ENCODE results near the gene PAGE2B. TPM values are rescaled to one million over a fixed set of nuclear protein-coding genes. Genes with fewer than 3 reads are reported as not detected.

The PAGE2B gene
- total and polyA plus RNA-seq, 10 of the 15 experiments (the other 5 are each of a cell fraction or from before 2014, with no cell fraction given), result 0.22 to 0.65 (median 0.32) TPM; not detected in 7

DNA sequence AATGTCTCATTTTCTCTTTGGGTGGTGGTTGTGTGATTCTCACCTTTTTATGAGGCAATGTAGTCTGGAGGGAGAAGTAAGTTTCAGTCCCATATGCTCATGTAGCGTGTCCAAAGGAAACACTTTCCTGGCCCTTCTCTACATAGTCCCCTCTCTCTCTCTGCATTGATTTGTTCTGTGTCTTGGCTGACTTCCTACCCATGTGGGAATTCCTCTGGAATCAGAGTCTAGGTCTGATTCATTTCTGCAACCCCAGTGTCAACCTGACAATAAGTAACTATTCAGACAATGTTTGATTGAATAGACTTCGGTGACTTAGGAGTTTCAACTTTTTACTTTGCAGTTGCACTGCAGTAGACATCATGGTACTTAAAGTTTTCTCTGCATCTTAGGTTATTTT, 41.4 kb upstream of the PAGE2B start:
- BruUV-seq (replicated peaks), result no TSS peak
- H3K36me3 ChIP-seq (ENCODE audit: control insufficient read depth in 2 of 2, insufficient read depth in 2 of 2, low read length in 1 of 2), result no peaks in the 10 kb centered on the region
- no peaks in the 10 kb centered on the region for H3K9me3 ChIP-seq (replicated peaks; ENCODE audit: control insufficient read depth, insufficient read depth, low read length)
- 23% methylated on average over 2 of the region's 2 CpGs for WGBS (ENCODE audit: insufficient coverage, insufficient replicate concordance, low lambda C conversion rate, missing lambda C conversion rate)
- DNase-seq (ENCODE audit: low read depth, low spot score) (no peak), ATAC-seq (no peak), FAIRE-seq (no peak)
- RAD21 ChIA-PET (ENCODE audit: unreplicated experiment), result no interaction called here
- TF ChIP-seq BHLHE40 (IDR thresholded peaks at IDR 0.05; ENCODE audit: borderline replicate concordance in 1 of 2, low read depth in 2 of 2, low read length in 1 of 2), result no peak
- TF ChIP-seq, protein P1, sequence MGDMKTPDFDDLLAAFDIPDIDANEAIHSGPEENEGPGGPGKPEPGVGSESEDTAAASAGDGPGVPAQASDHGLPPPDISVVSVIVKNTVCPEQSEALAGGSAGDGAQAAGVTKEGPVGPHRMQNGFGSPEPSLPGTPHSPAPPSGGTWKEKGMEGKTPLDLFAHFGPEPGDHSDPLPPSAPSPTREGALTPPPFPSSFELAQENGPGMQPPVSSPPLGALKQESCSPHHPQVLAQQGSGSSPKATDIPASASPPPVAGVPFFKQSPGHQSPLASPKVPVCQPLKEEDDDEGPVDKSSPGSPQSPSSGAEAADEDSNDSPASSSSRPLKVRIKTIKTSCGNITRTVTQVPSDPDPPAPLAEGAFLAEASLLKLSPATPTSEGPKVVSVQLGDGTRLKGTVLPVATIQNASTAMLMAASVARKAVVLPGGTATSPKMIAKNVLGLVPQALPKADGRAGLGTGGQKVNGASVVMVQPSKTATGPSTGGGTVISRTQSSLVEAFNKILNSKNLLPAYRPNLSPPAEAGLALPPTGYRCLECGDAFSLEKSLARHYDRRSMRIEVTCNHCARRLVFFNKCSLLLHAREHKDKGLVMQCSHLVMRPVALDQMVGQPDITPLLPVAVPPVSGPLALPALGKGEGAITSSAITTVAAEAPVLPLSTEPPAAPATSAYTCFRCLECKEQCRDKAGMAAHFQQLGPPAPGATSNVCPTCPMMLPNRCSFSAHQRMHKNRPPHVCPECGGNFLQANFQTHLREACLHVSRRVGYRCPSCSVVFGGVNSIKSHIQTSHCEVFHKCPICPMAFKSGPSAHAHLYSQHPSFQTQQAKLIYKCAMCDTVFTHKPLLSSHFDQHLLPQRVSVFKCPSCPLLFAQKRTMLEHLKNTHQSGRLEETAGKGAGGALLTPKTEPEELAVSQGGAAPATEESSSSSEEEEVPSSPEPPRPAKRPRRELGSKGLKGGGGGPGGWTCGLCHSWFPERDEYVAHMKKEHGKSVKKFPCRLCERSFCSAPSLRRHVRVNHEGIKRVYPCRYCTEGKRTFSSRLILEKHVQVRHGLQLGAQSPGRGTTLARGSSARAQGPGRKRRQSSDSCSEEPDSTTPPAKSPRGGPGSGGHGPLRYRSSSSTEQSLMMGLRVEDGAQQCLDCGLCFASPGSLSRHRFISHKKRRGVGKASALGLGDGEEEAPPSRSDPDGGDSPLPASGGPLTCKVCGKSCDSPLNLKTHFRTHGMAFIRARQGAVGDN (IDR thresholded peaks at IDR 0.05), result no peak
- no peak for TF ChIP-seq BMI1 (IDR thresholded peaks at IDR 0.05; ENCODE audit: borderline replicate concordance)
- TF ChIP-seq, protein P2, sequence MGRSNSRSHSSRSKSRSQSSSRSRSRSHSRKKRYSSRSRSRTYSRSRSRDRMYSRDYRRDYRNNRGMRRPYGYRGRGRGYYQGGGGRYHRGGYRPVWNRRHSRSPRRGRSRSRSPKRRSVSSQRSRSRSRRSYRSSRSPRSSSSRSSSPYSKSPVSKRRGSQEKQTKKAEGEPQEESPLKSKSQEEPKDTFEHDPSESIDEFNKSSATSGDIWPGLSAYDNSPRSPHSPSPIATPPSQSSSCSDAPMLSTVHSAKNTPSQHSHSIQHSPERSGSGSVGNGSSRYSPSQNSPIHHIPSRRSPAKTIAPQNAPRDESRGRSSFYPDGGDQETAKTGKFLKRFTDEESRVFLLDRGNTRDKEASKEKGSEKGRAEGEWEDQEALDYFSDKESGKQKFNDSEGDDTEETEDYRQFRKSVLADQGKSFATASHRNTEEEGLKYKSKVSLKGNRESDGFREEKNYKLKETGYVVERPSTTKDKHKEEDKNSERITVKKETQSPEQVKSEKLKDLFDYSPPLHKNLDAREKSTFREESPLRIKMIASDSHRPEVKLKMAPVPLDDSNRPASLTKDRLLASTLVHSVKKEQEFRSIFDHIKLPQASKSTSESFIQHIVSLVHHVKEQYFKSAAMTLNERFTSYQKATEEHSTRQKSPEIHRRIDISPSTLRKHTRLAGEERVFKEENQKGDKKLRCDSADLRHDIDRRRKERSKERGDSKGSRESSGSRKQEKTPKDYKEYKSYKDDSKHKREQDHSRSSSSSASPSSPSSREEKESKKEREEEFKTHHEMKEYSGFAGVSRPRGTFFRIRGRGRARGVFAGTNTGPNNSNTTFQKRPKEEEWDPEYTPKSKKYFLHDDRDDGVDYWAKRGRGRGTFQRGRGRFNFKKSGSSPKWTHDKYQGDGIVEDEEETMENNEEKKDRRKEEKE (IDR thresholded peaks at IDR 0.05), result no peak
- TF ChIP-seq TCF7 (IDR thresholded peaks at IDR 0.05; ENCODE audit: borderline replicate concordance), result no peak
- TF ChIP-seq, protein P3, sequence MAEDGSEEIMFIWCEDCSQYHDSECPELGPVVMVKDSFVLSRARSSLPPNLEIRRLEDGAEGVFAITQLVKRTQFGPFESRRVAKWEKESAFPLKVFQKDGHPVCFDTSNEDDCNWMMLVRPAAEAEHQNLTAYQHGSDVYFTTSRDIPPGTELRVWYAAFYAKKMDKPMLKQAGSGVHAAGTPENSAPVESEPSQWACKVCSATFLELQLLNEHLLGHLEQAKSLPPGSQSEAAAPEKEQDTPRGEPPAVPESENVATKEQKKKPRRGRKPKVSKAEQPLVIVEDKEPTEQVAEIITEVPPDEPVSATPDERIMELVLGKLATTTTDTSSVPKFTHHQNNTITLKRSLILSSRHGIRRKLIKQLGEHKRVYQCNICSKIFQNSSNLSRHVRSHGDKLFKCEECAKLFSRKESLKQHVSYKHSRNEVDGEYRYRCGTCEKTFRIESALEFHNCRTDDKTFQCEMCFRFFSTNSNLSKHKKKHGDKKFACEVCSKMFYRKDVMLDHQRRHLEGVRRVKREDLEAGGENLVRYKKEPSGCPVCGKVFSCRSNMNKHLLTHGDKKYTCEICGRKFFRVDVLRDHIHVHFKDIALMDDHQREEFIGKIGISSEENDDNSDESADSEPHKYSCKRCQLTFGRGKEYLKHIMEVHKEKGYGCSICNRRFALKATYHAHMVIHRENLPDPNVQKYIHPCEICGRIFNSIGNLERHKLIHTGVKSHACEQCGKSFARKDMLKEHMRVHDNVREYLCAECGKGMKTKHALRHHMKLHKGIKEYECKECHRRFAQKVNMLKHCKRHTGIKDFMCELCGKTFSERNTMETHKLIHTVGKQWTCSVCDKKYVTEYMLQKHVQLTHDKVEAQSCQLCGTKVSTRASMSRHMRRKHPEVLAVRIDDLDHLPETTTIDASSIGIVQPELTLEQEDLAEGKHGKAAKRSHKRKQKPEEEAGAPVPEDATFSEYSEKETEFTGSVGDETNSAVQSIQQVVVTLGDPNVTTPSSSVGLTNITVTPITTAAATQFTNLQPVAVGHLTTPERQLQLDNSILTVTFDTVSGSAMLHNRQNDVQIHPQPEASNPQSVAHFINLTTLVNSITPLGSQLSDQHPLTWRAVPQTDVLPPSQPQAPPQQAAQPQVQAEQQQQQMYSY (CRISPR knock-in tag; IDR thresholded peaks at IDR 0.05), result no peak
- no peak for TF ChIP-seq TAF1 (IDR thresholded peaks at IDR 0.05; ENCODE audit: borderline replicate concordance, low read depth, low read length)
- no peak for TF ChIP-seq NFYA (IDR thresholded peaks at IDR 0.05; ENCODE audit: borderline replicate concordance, low read depth, low read length)
- no peak for TF ChIP-seq BRCA1 (IDR thresholded peaks at IDR 0.05; ENCODE audit: low read depth, low read length)
- TF ChIP-seq RFX5 (IDR thresholded peaks at IDR 0.05; ENCODE audit: low read depth, low read length), result no peak
- TF ChIP-seq MYB (IDR thresholded peaks at IDR 0.05; ENCODE audit: borderline replicate concordance, low read depth, low read length), result no peak
- no peak for TF ChIP-seq ASH2L (IDR thresholded peaks at IDR 0.05; ENCODE audit: borderline replicate concordance, low read depth)
- H3K4me1 ChIP-seq (ENCODE audit: control insufficient read depth, insufficient read depth, low read length), result no peaks in the 10 kb centered on the region
- SMC1A ChIA-PET (ENCODE audit: uncharacterized antibody, unreplicated experiment), result no interaction called here
- CTCF ChIA-PET, result no interaction called here
- H3K27me3 ChIP-seq (replicated peaks in 1 of 2; ENCODE audit: control insufficient read depth in 2 of 2, insufficient read depth in 2 of 2, low read length in 1 of 2), result no peaks in the 10 kb centered on the region
- no peak overlapping the region for H2AFZ ChIP-seq (ENCODE audit: control insufficient read depth, low read depth, low read length)
- intact Hi-C loops (cut with micrococcal nuclease; ENCODE audit: unreplicated experiment) (no loop called here), in situ Hi-C loops (cut with MboI) (no loop called here)
- H3K4me2 ChIP-seq (ENCODE audit: control insufficient read depth, insufficient read depth), result no peak overlapping the region
- no peaks in the 10 kb centered on the region for H4K20me1 ChIP-seq (ENCODE audit: control insufficient read depth, insufficient read depth)
- H3K27ac ChIP-seq (ENCODE audit: control insufficient read depth, insufficient read depth), result no peak overlapping the region
- no peaks in the 10 kb centered on the region for H3K79me2 ChIP-seq (ENCODE audit: control insufficient read depth, insufficient read depth, low read length)
- H3K9ac ChIP-seq (ENCODE audit: control insufficient read depth, insufficient read depth, low read length), result no peak overlapping the region
- POLR2A ChIA-PET, result no interaction called here
- no peak overlapping the region for H3K4me3 ChIP-seq

All from GM12878 (cell line).